Muscle layer of duodenum (tissue), 2 donors: ENCODE results near the gene SMARCD3.

Experiments used
- H3K27ac ChIP-seq: one replicate; pipeline ENCODE4 v1.7.0; 2013; ENCODE audit warnings: mild to moderate bottlenecking, low read length
- H3K27me3 ChIP-seq: one replicate; pipeline ENCODE4 v1.7.0; 2013; ENCODE audit warnings: low read depth, mild to moderate bottlenecking, control low read depth, low read length
- H3K36me3 ChIP-seq, 2 donors: one replicate each; pipeline ENCODE4 v1.7.0; 2013; ENCODE audit warnings: low read length in 2 of 2, control low read depth in 1 of 2, mild to moderate bottlenecking in 1 of 2; ENCODE audit not compliant: insufficient read depth in 2 of 2, control insufficient read depth in 1 of 2
- H3K4me1 ChIP-seq, 2 donors: one replicate each; pipeline ENCODE4 v1.7.0; 2013; ENCODE audit warnings: low read length in 2 of 2, mild to moderate bottlenecking in 2 of 2, control low read depth in 1 of 2, moderate library complexity in 1 of 2; ENCODE audit not compliant: insufficient read depth in 2 of 2, control insufficient read depth in 1 of 2
- H3K4me3 ChIP-seq, 2 donors: one replicate each; pipeline ENCODE4 v1.7.0; 2013; ENCODE audit warnings: low read length in 2 of 2, low read depth in 1 of 2, mild to moderate bottlenecking in 1 of 2
- H3K9me3 ChIP-seq, 2 donors: one replicate each; pipeline ENCODE4 v1.7.0; 2013; ENCODE audit warnings: low read length in 2 of 2, control low read depth in 1 of 2, mild to moderate bottlenecking in 1 of 2; ENCODE audit not compliant: control insufficient read depth in 1 of 2
- donor health status: healthy.

The SMARCD3 gene

DNA sequence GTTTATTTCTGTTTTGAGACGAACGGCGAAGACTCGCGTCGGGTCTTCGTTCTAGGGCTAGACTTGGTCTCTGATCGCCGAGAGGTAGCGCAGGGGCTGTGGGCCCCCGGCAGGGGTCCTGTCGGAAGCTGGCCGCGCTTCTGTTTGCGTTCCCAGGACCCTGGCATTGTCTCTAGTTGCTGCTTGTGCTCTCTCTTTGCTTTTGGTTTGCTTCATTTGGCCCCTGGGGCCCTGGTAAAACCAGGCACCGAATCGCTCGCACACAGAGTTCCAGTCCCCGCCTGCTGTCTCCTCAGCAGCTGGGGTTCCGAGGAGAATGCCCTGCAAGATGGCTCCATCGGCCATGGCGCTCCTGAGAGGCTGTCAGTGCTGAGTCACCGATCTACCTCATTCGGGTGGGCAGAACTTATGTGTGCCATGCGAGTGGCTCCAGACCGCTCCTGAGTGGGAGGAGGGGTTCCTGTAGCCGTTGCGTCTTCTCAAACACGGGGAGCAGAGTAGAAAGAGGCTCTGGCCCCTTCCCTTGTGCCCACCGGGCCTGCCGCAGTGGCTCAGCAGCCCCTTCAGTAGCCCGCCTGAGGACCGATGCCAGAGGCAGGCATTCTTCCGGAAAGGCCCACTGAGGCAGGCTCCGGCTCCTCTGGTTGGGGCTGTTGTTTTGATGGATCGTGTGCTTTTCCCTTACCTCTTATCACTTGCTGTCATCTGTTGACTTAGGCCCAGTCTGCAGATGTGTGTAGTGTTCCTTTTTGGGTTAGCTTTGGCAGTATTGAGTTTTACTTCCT is 15.4 kb downstream of the SMARCD3 start:
- no peaks in the 10 kb centered on the region for H3K9me3 ChIP-seq
- H3K4me1 ChIP-seq: peaks cover 16 to 25% of the 10 kb centered on the region in 2 donors
- peak overlapping the region; percentile 86 for H3K27ac ChIP-seq
- no peaks in the 10 kb centered on the region for H3K27me3 ChIP-seq
- H3K36me3 ChIP-seq: peaks cover 18 to 27% of the 10 kb centered on the region in 2 donors
- H3K4me3 ChIP-seq: peak overlapping the region; percentile 93 to 94

- no peaks in the 10 kb centered on the region for H3K9me3 ChIP-seq
- peak within 1 kb of the TSS; percentile 86 for H3K27ac ChIP-seq
- peaks cover 12 to 19% of the 10 kb centered on the region in 2 donors for H3K36me3 ChIP-seq
- peaks cover 21 to 32% of the 10 kb centered on the region in 2 donors for H3K4me1 ChIP-seq
- H3K27me3 ChIP-seq: no peaks in the 10 kb centered on the region
- H3K4me3 ChIP-seq: peak within 1 kb of the TSS; percentile 93 to 94
Observed at GRCh38 chr7:151232091-151232916, 16.2 kb downstream of the SMARCD3 start, which contains the start of gene CHPF2. TSS of gene CHPF2 (plus strand) at chr7:151232483. CDS start at chr7:151234012, 1,529 bp downstream.

GRCh38 chr7:151231080-151231479 is 17.4 kb downstream of the SMARCD3 start:
- Histone ChIP-seq H3K36me3 (peaks cover under 1 to 14% of the 10 kb centered on the region in 2 donors), H3K4me1 (peaks cover 22 to 36% of the 10 kb centered on the region in 2 donors), H3K27me3 (no peaks in the 10 kb centered on the region), H3K4me3 (no peak overlapping the region), H3K9me3 (no peaks in the 10 kb centered on the region), H3K27ac (no peak overlapping the region)

DNA sequence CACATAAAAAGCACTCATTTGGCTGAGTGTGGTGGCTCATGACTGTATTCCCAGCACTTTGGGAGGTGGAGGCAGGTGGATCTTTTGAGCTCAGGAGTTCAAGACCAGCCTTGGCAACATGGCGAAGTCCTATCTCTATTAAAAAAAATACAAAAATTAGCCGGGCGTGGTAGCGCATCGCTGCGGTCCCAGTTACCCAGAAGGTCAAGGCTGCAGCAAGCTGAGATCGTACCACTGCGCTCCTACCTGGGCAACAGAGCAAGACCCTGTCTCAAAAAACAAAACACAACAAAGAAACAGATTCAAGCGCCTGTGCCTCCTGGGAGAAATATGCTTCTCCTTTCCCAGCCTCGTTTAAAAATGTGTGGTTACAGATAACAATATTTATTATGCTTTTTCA is 19.2 kb downstream of the SMARCD3 start:
- Histone ChIP-seq H3K36me3 (peaks cover 7 to 10% of the 10 kb centered on the region in 2 donors), H3K9me3 (no peaks in the 10 kb centered on the region), H3K4me3 (no peak overlapping the region), H3K4me1 (peaks cover 28 to 45% of the 10 kb centered on the region in 2 donors), H3K27me3 (no peaks in the 10 kb centered on the region), H3K27ac (no peak overlapping the region)

- H3K36me3 ChIP-seq: peaks cover 17 to 20% of the 10 kb centered on the region in 2 donors
- H3K27me3 ChIP-seq: no peaks in the 10 kb centered on the region
- no peaks in the 10 kb centered on the region for H3K9me3 ChIP-seq
- peaks cover 20 to 35% of the 10 kb centered on the region in 2 donors for H3K4me1 ChIP-seq
- H3K27ac ChIP-seq: peak overlapping the region; percentile 80
- H3K4me3 ChIP-seq: peak overlapping the region; percentile 81 to 91
Observed at GRCh38 chr7:151228024-151228866, 20.2 kb downstream of the SMARCD3 start.

- H3K4me1 ChIP-seq: peaks cover 20 to 31% of the 10 kb centered on the region in 2 donors
- H3K9me3 ChIP-seq: no peaks in the 10 kb centered on the region
- H3K27me3 ChIP-seq: no peaks in the 10 kb centered on the region
- peaks cover 28 to 31% of the 10 kb centered on the region in 2 donors for H3K36me3 ChIP-seq
- H3K27ac ChIP-seq: peak within 1 kb of the TSS; percentile 80
- H3K4me3 ChIP-seq: peak within 1 kb of the TSS; percentile 81 to 91
Observed at GRCh38 chr7:151226875-151227782, 21.4 kb downstream of the SMARCD3 start, which contains the start of gene ABCF2. TSS of gene ABCF2 (minus strand) at chr7:151227205. CDS start at chr7:151226458, 747 bp downstream.

DNA sequence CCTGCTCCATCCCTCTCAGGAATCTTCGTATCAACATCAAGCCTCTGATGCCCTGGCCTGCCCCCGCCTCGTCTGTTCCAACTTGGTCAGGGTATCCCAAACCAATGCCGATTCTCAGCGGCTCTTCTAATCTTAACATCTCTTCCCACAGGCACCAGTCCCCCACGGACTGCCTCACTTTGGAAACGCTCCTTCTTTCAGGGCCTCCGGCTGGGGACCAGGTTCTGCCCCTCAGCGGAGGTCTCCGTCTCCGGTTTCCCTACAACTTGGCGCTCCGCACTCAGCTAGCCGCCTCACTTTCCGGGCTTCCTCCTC is 22.0 kb downstream of the SMARCD3 start:
- Histone ChIP-seq H3K4me3 (peak overlapping the region; percentile 81 to 91), H3K27me3 (no peaks in the 10 kb centered on the region), H3K36me3 (peaks cover 32 to 36% of the 10 kb centered on the region in 2 donors), H3K27ac (peak overlapping the region; percentile 63), H3K4me1 (peaks cover 15 to 25% of the 10 kb centered on the region in 2 donors), H3K9me3 (no peaks in the 10 kb centered on the region)

GRCh38 chr7:151225948-151226510 is 22.5 kb downstream of the SMARCD3 start:
- H3K4me3 ChIP-seq: peak overlapping the region; percentile 81 to 91
- peaks cover 34 to 40% of the 10 kb centered on the region in 2 donors for H3K36me3 ChIP-seq
- no peaks in the 10 kb centered on the region for H3K9me3 ChIP-seq
- H3K27me3 ChIP-seq: no peaks in the 10 kb centered on the region
- peaks cover 15 to 24% of the 10 kb centered on the region in 2 donors for H3K4me1 ChIP-seq
- peak overlapping the region; percentile 63 for H3K27ac ChIP-seq

DNA sequence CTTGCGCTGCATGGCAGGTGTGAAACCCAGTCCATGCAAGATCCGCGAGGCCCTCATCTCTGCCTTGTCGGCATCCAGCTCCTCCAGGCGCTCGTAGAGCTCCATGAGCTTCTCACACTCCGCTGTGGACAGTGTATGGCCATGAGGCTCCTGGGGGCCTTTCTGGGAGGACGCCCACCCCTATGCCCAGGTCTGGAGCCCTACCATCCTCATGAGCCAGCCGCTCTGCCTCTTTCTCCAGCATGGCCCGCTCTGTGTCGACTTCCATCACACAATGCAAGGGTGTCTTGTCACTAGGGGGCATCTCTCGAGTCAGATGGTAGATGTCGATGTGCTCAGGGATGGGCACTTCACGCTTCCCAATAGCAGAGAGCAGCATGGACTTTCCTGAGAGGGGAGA is 24.8 kb downstream of the SMARCD3 start:
- Histone ChIP-seq H3K27me3 (no peaks in the 10 kb centered on the region), H3K4me1 (peaks cover 15 to 24% of the 10 kb centered on the region in 2 donors), H3K9me3 (no peaks in the 10 kb centered on the region), H3K4me3 (no peak overlapping the region), H3K36me3 (peaks cover 49 to 62% of the 10 kb centered on the region in 2 donors), H3K27ac (no peak overlapping the region)

GRCh38 chr7:151218170-151218569 is 30.3 kb downstream of the SMARCD3 start:
- H3K36me3 ChIP-seq: peaks cover 68 to 97% of the 10 kb centered on the region in 2 donors
- H3K9me3 ChIP-seq: no peaks in the 10 kb centered on the region
- H3K27ac ChIP-seq: no peak overlapping the region
- no peak overlapping the region for H3K4me3 ChIP-seq
- H3K4me1 ChIP-seq: no peaks in the 10 kb centered on the region
- no peaks in the 10 kb centered on the region for H3K27me3 ChIP-seq
